Sigmoid colon (tissue), 4 donors: ENCODE measurements around the gene LOC101059915.
"Not testable (repeated sequence)": the region's sequence is repeated elsewhere in the genome, so short reads cannot be mapped to it uniquely, and the experiment has no call there.

Experiments used
- POLR2A ChIP-seq, 2 donors: fragments of 450-650 bp; IDR thresholded peaks; one replicate each; pipeline ENCODE4 v1.6.1; 2016; ENCODE audit warnings: antibody characterized with exemption in 2 of 2, mild to moderate bottlenecking in 2 of 2, moderate library complexity in 2 of 2
- POLR2AphosphoS5 ChIP-seq, 4 donors: sonication (generic); formaldehyde crosslinking; IDR thresholded peaks; one replicate each; pipeline ENCODE4 v1.6.1; 2017; ENCODE audit warnings: antibody characterized with exemption in 4 of 4
- TF ChIP-seq, protein P1 (sequence below), 4 experiments: fragments of 450-650 bp in 3 of 4; fragments of 200-600 bp in 1 of 4; IDR thresholded peaks; one replicate each; pipeline ENCODE4 v1.5.1; 2016 to 2019; ENCODE audit warnings: antibody characterized with exemption in 4 of 4, mild to moderate bottlenecking in 3 of 4, moderate library complexity in 2 of 4

GRCh38 chrX:71702853-71703252 lies 35.5 kb downstream of the LOC101059915 start:
- not testable (repeated sequence) for TF ChIP-seq POLR2AphosphoS5, POLR2A (IDR thresholded peaks at IDR 0.05)
- TF ChIP-seq, protein P1, sequence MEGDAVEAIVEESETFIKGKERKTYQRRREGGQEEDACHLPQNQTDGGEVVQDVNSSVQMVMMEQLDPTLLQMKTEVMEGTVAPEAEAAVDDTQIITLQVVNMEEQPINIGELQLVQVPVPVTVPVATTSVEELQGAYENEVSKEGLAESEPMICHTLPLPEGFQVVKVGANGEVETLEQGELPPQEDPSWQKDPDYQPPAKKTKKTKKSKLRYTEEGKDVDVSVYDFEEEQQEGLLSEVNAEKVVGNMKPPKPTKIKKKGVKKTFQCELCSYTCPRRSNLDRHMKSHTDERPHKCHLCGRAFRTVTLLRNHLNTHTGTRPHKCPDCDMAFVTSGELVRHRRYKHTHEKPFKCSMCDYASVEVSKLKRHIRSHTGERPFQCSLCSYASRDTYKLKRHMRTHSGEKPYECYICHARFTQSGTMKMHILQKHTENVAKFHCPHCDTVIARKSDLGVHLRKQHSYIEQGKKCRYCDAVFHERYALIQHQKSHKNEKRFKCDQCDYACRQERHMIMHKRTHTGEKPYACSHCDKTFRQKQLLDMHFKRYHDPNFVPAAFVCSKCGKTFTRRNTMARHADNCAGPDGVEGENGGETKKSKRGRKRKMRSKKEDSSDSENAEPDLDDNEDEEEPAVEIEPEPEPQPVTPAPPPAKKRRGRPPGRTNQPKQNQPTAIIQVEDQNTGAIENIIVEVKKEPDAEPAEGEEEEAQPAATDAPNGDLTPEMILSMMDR (IDR thresholded peaks at IDR 0.05) = not testable (repeated sequence)
